Right atrium auricular region (tissue), 2 donors: ENCODE data around the gene XPO4. TPM values are rescaled to one million over a fixed set of nuclear protein-coding genes. Genes with fewer than 3 reads are reported as not detected.
A peak's percentile ranks its signal among the peaks of the same experiment; 100 is the strongest.

ENCODE experiments used
- DNase-seq: peaks from one replicate; pipeline ENCODE4 v3.0.0-alpha.2; 2019; ENCODE audit warnings: low spot score
- H3K27ac ChIP-seq, 2 donors: fragments of 200-600 bp; sonication (generic); 1 replicate in 1 of 2; 2 replicates in 1 of 2; pipeline ENCODE4 v1.5.1; 2016 to 2019
- H3K27me3 ChIP-seq, 2 donors: fragments of 200-600 bp; sonication (generic); one replicate each; pipeline versions ENCODE4 v1.5.1 to v1.6.0; 2017 to 2019
- H3K36me3 ChIP-seq: fragments of 200-600 bp; sonication (generic); one replicate; pipeline ENCODE4 v1.5.1; 2016
- H3K4me1 ChIP-seq, 2 donors: fragments of 200-600 bp; sonication (generic); one replicate each; pipeline versions ENCODE4 v1.5.1 to v1.6.0; 2017 to 2019
- H3K4me3 ChIP-seq, 2 donors: fragments of 200-600 bp; sonication (generic); 1 replicate in 1 of 2; 2 replicates in 1 of 2; pipeline ENCODE4 v1.5.1; 2017 to 2019; ENCODE audit warnings: mild to moderate bottlenecking in 1 of 2, moderate library complexity in 1 of 2
- H3K9me3 ChIP-seq, 2 donors: fragments of 200-600 bp; sonication (generic); one replicate each; pipeline ENCODE4 v1.5.1; 2019
- total RNA-seq, 2 donors: library from RNA; depleted of rRNA; stranded (reverse); fragments of >200 nt; gene quantifications; one replicate each; pipeline ENCODE4 v1.1.0, GENCODE V29; 2016
- TF ChIP-seq, protein P1 (sequence below), 2 donors: fragments of 200-600 bp; sonication (generic); IDR thresholded peaks; one replicate each; pipeline ENCODE4 v1.5.1; 2019; ENCODE audit warnings: antibody characterized with exemption in 2 of 2

Gene XPO4
- total RNA-seq, 2 donors from 2014 or later = 9.7 to 10.6 TPM

DNA sequence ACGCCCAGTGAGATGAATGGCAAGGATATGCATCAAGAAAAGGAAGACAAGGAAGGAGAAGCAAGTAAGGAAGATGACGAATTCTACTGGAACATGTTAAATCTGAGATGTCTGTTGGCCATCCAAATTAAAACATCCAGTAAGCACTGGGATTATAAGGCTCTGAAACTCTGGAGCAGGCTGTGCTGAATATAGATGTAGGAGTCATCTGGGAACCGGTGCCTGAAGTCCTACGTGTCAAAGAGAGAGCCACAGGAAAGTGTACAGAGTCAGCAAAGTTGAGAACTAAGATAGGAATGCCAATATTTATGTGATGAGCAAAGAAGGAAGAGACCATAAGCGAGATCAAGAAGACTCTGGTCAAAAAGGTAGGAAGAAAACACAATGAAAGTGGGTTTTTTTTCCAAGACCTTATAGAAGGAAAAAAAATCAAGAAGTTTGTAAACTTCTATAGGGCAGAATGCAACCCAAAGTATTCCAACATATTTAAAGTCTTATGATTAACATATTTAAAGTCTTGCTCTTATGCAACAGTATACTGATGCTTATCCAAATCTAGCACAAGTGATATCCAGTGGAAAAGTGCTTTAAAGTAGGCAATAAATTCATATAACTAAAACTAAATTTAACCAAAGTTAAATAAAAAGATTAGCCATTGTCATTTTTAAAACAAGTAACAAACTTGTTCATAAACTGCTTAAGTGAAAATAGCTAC is 77.6 kb downstream of the XPO4 start:
- Histone ChIP-seq H3K27ac (no peak overlapping the region), H3K36me3 (peaks cover 4% of the 10 kb centered on the region), H3K27me3 (no peaks in the 10 kb centered on the region), H3K4me3 (no peak overlapping the region), H3K9me3 (no peaks in the 10 kb centered on the region), H3K4me1 (peaks cover 0 to 10% of the 10 kb centered on the region in 2 donors)
- TF ChIP-seq, protein P1, sequence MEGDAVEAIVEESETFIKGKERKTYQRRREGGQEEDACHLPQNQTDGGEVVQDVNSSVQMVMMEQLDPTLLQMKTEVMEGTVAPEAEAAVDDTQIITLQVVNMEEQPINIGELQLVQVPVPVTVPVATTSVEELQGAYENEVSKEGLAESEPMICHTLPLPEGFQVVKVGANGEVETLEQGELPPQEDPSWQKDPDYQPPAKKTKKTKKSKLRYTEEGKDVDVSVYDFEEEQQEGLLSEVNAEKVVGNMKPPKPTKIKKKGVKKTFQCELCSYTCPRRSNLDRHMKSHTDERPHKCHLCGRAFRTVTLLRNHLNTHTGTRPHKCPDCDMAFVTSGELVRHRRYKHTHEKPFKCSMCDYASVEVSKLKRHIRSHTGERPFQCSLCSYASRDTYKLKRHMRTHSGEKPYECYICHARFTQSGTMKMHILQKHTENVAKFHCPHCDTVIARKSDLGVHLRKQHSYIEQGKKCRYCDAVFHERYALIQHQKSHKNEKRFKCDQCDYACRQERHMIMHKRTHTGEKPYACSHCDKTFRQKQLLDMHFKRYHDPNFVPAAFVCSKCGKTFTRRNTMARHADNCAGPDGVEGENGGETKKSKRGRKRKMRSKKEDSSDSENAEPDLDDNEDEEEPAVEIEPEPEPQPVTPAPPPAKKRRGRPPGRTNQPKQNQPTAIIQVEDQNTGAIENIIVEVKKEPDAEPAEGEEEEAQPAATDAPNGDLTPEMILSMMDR (IDR thresholded peaks at IDR 0.05) = no peak
- no peak for DNase-seq

DNA sequence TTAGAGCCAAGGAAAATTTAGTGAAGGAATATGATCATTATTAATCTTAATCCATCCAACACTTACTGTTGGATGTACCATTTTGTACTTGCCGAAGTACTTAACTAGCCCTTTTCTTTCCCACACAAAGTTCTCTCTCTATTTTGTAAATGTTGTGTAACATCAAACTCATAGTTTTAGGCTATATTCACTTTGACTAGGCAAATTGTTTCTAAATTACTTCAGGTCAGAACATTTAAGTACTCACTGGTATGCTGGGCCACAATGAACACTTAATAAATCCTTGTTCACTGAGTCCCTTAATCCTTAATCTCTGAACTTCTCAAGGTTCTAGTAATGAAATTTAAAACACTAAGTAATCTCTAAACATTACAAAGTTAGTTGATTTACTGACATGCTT is 79.5 kb downstream of the XPO4 start:
- Histone ChIP-seq H3K27me3 (no peaks in the 10 kb centered on the region), H3K36me3 (peaks cover 9% of the 10 kb centered on the region), H3K4me1 (peaks cover 0 to under 1% of the 10 kb centered on the region in 2 donors), H3K4me3 (no peak overlapping the region), H3K27ac (no peak overlapping the region), H3K9me3 (no peaks in the 10 kb centered on the region)
- TF ChIP-seq, protein P1 (IDR thresholded peaks at IDR 0.05) = no peak
- no peak for DNase-seq

DNA sequence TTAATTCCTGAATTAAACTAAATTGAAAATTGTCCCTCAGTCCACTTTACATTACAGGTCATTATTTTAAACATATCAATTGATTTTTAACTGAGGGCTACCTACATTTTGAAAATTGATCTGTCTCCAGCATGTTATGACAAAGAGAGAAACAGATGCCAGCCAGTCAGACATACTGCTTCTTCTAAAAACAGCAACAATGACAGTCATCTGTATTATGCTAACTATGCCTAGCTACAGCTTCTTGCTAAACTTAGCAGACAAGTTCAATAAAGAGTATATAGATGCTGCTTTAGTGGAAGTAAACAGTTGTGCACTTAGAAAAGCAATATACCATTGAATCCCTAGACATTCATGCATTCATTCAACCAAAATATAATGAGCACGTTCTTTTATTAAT is 80.1 kb downstream of the XPO4 start:
- Histone ChIP-seq H3K9me3 (no peaks in the 10 kb centered on the region), H3K36me3 (peaks cover 9% of the 10 kb centered on the region), H3K4me1 (no peaks in the 10 kb centered on the region), H3K27ac (no peak overlapping the region), H3K27me3 (no peaks in the 10 kb centered on the region), H3K4me3 (no peak overlapping the region)
- TF ChIP-seq, protein P1 (IDR thresholded peaks at IDR 0.05) = no peak
- DNase-seq = no peak

GRCh38 chr13:20819715-20820114 is 82.8 kb downstream of the XPO4 start:
- H3K9me3 ChIP-seq = no peaks in the 10 kb centered on the region
- H3K36me3 ChIP-seq = peaks cover 9% of the 10 kb centered on the region
- TF ChIP-seq, protein P1 (IDR thresholded peaks at IDR 0.05) = no peak
- H3K4me1 ChIP-seq = peaks cover 0 to 5% of the 10 kb centered on the region in 2 donors
- H3K27ac ChIP-seq = no peak overlapping the region
- no peak overlapping the region for H3K4me3 ChIP-seq
- DNase-seq = no peak
- H3K27me3 ChIP-seq = no peaks in the 10 kb centered on the region

- Histone ChIP-seq H3K27ac (peak overlapping the region; percentile 6 to 78), H3K9me3 (no peaks in the 10 kb centered on the region), H3K4me1 (peaks cover 0 to 24% of the 10 kb centered on the region in 2 donors), H3K36me3 (peaks cover 4% of the 10 kb centered on the region), H3K27me3 (no peaks in the 10 kb centered on the region), H3K4me3 (no peak overlapping the region)
- TF ChIP-seq, protein P1 (IDR thresholded peaks at IDR 0.05) = no peak
- no peak for DNase-seq
Observed at GRCh38 chr13:20815464-20815863, 87.1 kb downstream of the XPO4 start.
